MCF 10A (cell line): ENCODE results near the gene MYLK. TPM values are rescaled to one million over a fixed set of nuclear protein-coding genes. Genes with fewer than 3 reads are reported as not detected.

ENCODE experiments used
- BruUV-seq: library from RNA; stranded (reverse); fragments of 400-500 nt; replicated peaks from 2 replicates; lab custom pipeline; 2021; lab: Mats Ljungman, UMichigan
- CTCF ChIA-PET: fragments of 300-600 bp; sonication (Branson Sonifier 250); formaldehyde crosslinking; extraction: SDS; loops from one replicate; lab custom pipeline; 2021; ENCODE audit warnings: antibody characterized with exemption, inconsistent platforms; lab: Yijun Ruan, JAX
- POLR2A ChIA-PET: fragments of 300-600, 350-650 bp; sonication (Branson Sonifier 250); formaldehyde crosslinking; extraction: SDS; loops from one replicate; lab custom pipeline; 2020; ENCODE audit warnings: antibody characterized with exemption, inconsistent platforms; lab: Yijun Ruan, JAX
- DNase-seq: peaks from one replicate; pipeline ENCODE4 v3.0.0-alpha.2; 2018; ENCODE audit not compliant: unreplicated experiment
- H3K27ac Mint-ChIP-seq: one replicate; pipeline ENCODE4 v1.8.0; 2022; ENCODE audit warnings: mild to moderate bottlenecking, low read depth, mixed read lengths; ENCODE audit not compliant: unreplicated experiment
- H3K27me3 Mint-ChIP-seq: one replicate; pipeline ENCODE4 v1.8.0; 2022; ENCODE audit warnings: mixed read lengths; ENCODE audit not compliant: insufficient read depth, unreplicated experiment
- H3K36me3 Mint-ChIP-seq: one replicate; pipeline ENCODE4 v1.8.0; 2022; ENCODE audit warnings: mild to moderate bottlenecking, moderate library complexity, mixed read lengths; ENCODE audit not compliant: insufficient read depth, unreplicated experiment
- H3K4me1 Mint-ChIP-seq: one replicate; pipeline ENCODE4 v1.8.0; 2022; ENCODE audit warnings: mixed read lengths; ENCODE audit not compliant: insufficient read depth, unreplicated experiment
- H3K4me3 Mint-ChIP-seq: one replicate; pipeline ENCODE4 v1.8.0; 2022; ENCODE audit warnings: mild to moderate bottlenecking, moderate library complexity, mixed read lengths; ENCODE audit not compliant: unreplicated experiment
- H3K9me3 Mint-ChIP-seq: one replicate; pipeline ENCODE4 v1.8.0; 2022; ENCODE audit warnings: mixed read lengths; ENCODE audit not compliant: unreplicated experiment
- CTCF ChIP-seq: fragments of 200-600 bp; IDR thresholded peaks from one replicate; pipeline ENCODE4 v1.8.0; 2022; ENCODE audit warnings: antibody characterized with exemption, mild to moderate bottlenecking; ENCODE audit not compliant: unreplicated experiment
- intact Hi-C: fragments of 100-400 bp; cut with micrococcal nuclease; formaldehyde crosslinking; loops from 2 replicates; pipeline ENCODE4 v1.14.1; 2022
- total RNA-seq: library from RNA; stranded (reverse); gene quantifications from 2 replicates; pipeline ENCODE4 v1.2.3, GENCODE V29; 2022

Gene MYLK
- total RNA-seq, 1 experiment from 2014 or later = 2.3 TPM

GRCh38 chr3:123652342-123652984 lies 231.7 kb downstream of the MYLK start:
- DNase-seq = peak; percentile 75
- Mint-ChIP-seq H3K27ac (no peak overlapping the region), H3K4me1 (peaks cover 17% of the 10 kb centered on the region), H3K4me3 (no peak overlapping the region), H3K9me3 (no peaks in the 10 kb centered on the region), H3K27me3 (no peaks in the 10 kb centered on the region), H3K36me3 (peaks cover 17% of the 10 kb centered on the region)
- ChIA-PET CTCF (interaction anchor here (0.6 to 12.6 kb wide), 75 partner anchors 11 to 1154 kb away, joined by 3 to 162 read pairs (median 4); partner anchors contain the start of genes HACD2 and KALRN), POLR2A (interaction anchor here (0.6 to 1.5 kb wide), 6 partner anchors 13 to 668 kb away, joined by 3 to 4 read pairs (median 4); no protein-coding TSS in a partner anchor)
- intact Hi-C loops = loop anchor here (1.0 to 10.0 kb wide), 6 partner anchors 50 to 632 kb away; no protein-coding TSS in a partner anchor
- peak; percentile 91 for TF ChIP-seq CTCF
- no TSS peak for BruUV-seq

GRCh38 chr3:123651449-123652341 lies 232.4 kb downstream of the MYLK start:
- no TSS peak for BruUV-seq
- H3K27me3 Mint-ChIP-seq = no peaks in the 10 kb centered on the region
- intact Hi-C loops = loop anchor here (1.0 to 10.0 kb wide), 6 partner anchors 51 to 633 kb away; no protein-coding TSS in a partner anchor
- peaks cover 17% of the 10 kb centered on the region for H3K4me1 Mint-ChIP-seq
- POLR2A ChIA-PET = interaction anchor here (0.6 to 1.5 kb wide), 4 partner anchors 14 to 669 kb away, joined by 3 to 4 read pairs (median 4); no protein-coding TSS in a partner anchor
- peaks cover 17% of the 10 kb centered on the region for H3K36me3 Mint-ChIP-seq
- H3K27ac Mint-ChIP-seq = no peak overlapping the region
- H3K4me3 Mint-ChIP-seq = no peak overlapping the region
- CTCF ChIA-PET = interaction anchor here (0.6 to 12.6 kb wide), 68 partner anchors 11 to 1154 kb away, joined by 3 to 162 read pairs (median 4); partner anchors contain the start of gene HACD2
- no peak for DNase-seq
- no peaks in the 10 kb centered on the region for H3K9me3 Mint-ChIP-seq
- no peak for TF ChIP-seq CTCF

- H3K9me3 Mint-ChIP-seq = no peaks in the 10 kb centered on the region
- intact Hi-C loops = loop anchor here (5.0 to 10.0 kb wide), 2 partner anchors 332 to 635 kb away; no protein-coding TSS in a partner anchor
- H3K27ac Mint-ChIP-seq = no peak overlapping the region
- CTCF ChIA-PET = interaction anchor here (0.5 to 12.6 kb wide), 15 partner anchors 9 to 642 kb away, joined by 3 to 162 read pairs (median 4); no protein-coding TSS in a partner anchor
- H3K27me3 Mint-ChIP-seq = no peaks in the 10 kb centered on the region
- no peak for DNase-seq
- BruUV-seq = no TSS peak
- TF ChIP-seq CTCF = no peak
- POLR2A ChIA-PET = interaction anchor here (1.3 kb wide), 1 partner anchor 64 kb away, joined by 3 read pairs; no protein-coding TSS in a partner anchor
- peaks cover 11% of the 10 kb centered on the region for H3K36me3 Mint-ChIP-seq
- peaks cover 17% of the 10 kb centered on the region for H3K4me1 Mint-ChIP-seq
- H3K4me3 Mint-ChIP-seq = no peak overlapping the region
Measured at GRCh38 chr3:123650101-123650500, 234.0 kb downstream of the MYLK start.
